GM12875 (cell line): ENCODE results near the gene CCDC87.

ENCODE experiments used
- H3K4me3 ChIP-seq: one replicate; pipeline ENCODE4 v1.5.1; 2011; ENCODE audit warnings: low read depth, low read length, control low read depth
- TF ChIP-seq, protein P1 (sequence below): IDR thresholded peaks from 2 replicates; pipeline ENCODE4 v1.5.1; 2011; ENCODE audit warnings: low read depth, mild to moderate bottlenecking, control low read depth, inconsistent platforms, low read length, moderate library complexity, borderline replicate concordance; ENCODE audit not compliant: insufficient read depth

The CCDC87 gene

DNA sequence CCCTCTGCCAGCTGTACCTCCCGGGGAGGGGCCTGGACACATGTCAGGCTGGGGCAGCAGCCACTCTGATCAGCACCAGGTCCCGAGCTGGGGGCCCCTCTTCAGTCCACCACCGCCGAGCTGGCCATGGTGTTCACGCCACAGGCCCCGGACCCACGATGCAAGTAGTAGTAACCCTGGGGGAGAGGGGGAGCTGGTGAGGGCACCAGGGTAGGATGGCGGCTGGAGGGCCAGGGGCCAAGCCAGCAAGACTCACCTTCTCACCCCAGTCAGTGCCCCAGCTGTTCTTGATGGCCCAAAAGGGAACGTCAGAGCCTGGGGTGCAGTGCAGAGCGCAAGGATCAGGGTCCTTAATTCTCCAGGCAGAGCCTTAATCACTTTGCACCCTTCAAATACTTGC, 29.0 kb downstream of the CCDC87 start:
- no peak overlapping the region for H3K4me3 ChIP-seq
- TF ChIP-seq, protein P1, sequence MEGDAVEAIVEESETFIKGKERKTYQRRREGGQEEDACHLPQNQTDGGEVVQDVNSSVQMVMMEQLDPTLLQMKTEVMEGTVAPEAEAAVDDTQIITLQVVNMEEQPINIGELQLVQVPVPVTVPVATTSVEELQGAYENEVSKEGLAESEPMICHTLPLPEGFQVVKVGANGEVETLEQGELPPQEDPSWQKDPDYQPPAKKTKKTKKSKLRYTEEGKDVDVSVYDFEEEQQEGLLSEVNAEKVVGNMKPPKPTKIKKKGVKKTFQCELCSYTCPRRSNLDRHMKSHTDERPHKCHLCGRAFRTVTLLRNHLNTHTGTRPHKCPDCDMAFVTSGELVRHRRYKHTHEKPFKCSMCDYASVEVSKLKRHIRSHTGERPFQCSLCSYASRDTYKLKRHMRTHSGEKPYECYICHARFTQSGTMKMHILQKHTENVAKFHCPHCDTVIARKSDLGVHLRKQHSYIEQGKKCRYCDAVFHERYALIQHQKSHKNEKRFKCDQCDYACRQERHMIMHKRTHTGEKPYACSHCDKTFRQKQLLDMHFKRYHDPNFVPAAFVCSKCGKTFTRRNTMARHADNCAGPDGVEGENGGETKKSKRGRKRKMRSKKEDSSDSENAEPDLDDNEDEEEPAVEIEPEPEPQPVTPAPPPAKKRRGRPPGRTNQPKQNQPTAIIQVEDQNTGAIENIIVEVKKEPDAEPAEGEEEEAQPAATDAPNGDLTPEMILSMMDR, result no peak

DNA sequence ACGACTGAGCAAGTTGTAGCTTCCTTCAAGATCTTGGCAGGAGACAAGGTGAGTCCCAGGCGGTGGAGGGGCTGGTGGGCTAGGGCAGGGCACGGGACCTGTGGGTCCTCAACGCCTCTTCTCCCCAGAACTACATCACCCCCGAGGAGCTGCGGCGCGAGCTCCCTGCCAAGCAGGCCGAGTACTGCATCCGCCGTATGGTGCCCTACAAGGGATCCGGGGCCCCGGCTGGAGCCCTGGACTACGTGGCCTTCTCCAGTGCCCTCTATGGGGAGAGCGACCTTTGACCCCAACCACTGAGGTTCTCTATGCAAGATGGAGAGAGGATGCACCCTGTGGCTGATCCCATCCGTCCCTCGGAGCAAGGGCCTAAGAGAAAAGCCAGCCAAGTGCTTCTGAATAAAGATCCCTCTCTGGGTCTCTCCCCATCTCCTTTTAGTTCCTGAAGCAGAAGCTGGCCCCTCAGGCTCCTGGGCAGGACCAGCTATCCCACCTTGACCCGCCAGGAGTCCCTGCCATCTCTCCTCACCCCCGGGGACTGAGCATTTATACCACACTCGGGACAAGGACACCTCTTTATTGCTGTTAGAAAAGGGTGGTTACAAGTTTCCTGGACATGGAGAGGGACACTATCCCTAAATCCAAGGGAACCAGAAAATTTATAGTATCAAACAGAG, 29.8 kb downstream of the CCDC87 start:
- H3K4me3 ChIP-seq, result no peak overlapping the region
- TF ChIP-seq, protein P1, result no peak

DNA sequence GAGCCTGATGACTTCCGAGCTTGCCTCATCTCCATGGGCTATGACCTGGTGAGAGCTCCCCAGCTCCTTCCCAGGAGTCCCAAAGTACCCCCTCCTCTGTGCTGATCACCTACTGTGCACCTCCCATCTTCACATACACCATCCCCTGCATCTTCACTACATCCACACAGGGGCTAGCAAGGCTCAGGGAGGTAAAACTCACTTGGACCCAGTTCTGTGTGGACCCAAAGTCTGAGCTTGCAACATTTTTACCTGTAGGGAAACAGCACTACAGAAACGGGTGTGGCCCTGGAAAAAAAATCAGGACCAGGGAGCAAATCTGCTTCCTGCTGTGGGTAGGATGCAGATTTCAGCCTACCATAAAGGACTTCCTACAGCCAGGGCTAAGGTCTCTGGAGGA, 30.6 kb downstream of the CCDC87 start:
- no peak overlapping the region for H3K4me3 ChIP-seq
- TF ChIP-seq, protein P1, result no peak

DNA sequence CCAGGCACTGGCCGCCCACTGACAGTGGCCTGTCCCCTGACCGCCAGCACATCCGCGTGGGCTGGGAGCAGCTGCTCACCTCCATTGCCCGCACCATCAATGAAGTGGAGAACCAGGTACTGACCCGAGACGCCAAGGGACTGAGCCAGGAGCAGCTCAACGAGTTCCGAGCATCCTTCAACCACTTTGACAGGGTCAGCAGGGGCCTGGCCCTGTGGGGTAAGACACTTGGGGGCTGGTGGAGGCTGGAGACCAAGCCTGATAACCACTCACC, 31.0 kb downstream of the CCDC87 start:
- TF ChIP-seq, protein P1, result no peak
- H3K4me3 ChIP-seq, result no peak overlapping the region

DNA sequence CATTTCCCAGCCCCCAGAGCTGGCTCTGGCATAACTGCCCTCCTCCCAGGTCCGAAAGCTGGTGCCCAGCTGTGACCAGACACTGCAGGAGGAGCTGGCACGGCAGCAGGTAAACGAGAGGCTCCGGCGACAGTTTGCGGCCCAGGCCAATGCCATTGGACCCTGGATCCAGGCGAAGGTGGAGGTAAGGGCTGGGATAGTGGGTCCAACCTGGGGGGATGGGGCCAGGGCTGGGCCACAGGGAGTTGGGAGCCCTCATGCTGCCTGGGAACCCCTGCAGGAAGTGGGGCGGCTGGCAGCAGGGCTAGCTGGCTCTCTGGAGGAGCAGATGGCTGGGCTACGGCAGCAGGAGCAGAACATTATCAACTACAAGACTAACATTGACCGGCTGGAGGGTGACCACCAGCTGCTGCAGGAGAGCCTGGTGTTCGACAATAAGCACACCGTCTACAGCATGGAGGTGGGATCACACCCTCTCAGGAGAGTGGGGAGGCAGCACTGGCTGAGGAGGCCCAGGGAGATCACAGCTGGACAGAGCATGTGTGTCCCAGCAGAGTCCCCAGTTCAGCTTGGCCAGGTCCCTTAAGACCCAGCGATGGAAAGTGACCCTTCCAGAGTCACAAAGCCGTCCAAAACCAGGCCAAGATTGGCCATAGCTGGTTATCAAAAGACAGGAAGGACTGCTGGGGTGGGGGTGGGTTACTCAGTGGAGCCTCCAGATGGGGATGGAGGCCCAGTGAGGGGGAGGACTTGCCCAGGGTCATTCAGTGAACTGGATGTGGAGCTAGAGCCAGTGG, 31.5 kb downstream of the CCDC87 start:
- no peak overlapping the region for H3K4me3 ChIP-seq
- TF ChIP-seq, protein P1, result no peak

DNA sequence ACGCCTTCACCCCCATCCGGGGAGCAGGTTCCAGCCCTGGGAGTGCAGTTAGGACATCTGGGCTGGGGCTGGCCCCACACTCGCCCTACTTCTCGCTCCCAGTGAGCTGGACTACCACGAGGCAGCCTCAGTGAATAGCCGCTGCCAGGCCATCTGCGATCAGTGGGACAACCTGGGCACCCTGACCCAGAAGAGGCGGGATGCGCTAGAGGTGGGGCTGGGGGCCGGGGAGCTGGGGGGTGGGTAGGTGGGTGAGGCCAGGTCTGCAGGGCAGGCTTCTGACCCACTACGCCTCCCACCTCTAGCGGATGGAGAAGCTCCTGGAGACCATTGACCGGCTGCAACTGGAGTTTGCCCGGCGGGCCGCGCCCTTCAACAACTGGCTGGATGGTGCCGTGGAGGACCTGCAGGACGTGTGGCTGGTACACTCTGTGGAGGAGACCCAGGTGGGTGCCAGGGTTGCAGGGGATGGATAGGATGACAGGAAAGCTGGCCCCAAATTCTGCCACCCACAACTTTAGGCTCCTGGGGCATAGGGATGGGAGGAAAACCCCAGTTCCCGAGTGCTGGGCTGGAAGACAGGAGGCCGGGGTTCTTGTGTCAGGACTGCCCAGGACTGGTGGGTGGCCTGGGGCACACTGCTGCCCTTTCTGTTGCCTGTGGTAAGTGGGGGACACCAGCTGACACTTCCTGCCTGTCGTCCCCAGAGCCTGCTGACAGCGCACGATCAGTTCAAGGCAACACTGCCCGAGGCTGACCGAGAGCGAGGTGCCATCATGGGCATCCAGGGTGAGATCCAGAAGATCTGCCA, 32.8 kb downstream of the CCDC87 start:
- H3K4me3 ChIP-seq, result no peak overlapping the region
- TF ChIP-seq, protein P1, result no peak
